DND-41 (cell line): Measurements from ENCODE around the gene GIN1.

Experiments
- EZH2 ChIP-seq: IDR thresholded peaks from 3 replicates; pipeline ENCODE4 v1.6.1; 2012; ENCODE audit warnings: borderline replicate concordance, low read depth, mild to moderate bottlenecking, moderate library complexity, low read length, inconsistent platforms; ENCODE audit not compliant: severe bottlenecking
- TF ChIP-seq, protein P1 (sequence below): IDR thresholded peaks from 2 replicates; pipeline ENCODE4 v1.5.1; 2012; ENCODE audit warnings: borderline replicate concordance, low read length, moderate library complexity, mild to moderate bottlenecking; ENCODE audit not compliant: poor library complexity, severe bottlenecking; ENCODE audit errors: extremely low read depth

GRCh38 chr5:103108086-103108485, 11.9 kb downstream of the GIN1 start:
- TF ChIP-seq, protein P1, sequence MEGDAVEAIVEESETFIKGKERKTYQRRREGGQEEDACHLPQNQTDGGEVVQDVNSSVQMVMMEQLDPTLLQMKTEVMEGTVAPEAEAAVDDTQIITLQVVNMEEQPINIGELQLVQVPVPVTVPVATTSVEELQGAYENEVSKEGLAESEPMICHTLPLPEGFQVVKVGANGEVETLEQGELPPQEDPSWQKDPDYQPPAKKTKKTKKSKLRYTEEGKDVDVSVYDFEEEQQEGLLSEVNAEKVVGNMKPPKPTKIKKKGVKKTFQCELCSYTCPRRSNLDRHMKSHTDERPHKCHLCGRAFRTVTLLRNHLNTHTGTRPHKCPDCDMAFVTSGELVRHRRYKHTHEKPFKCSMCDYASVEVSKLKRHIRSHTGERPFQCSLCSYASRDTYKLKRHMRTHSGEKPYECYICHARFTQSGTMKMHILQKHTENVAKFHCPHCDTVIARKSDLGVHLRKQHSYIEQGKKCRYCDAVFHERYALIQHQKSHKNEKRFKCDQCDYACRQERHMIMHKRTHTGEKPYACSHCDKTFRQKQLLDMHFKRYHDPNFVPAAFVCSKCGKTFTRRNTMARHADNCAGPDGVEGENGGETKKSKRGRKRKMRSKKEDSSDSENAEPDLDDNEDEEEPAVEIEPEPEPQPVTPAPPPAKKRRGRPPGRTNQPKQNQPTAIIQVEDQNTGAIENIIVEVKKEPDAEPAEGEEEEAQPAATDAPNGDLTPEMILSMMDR = no peak
- TF ChIP-seq EZH2 = no peak
